Endothelial cell of umbilical vein (primary cell): Measurements from ENCODE around the gene FBLN7. TPM values are rescaled to one million over a fixed set of nuclear protein-coding genes. Genes with fewer than 3 reads are reported as not detected.

Source experiments
- BruUV-seq: library from RNA; stranded (reverse); fragments of 400-500 nt; replicated peaks from 2 replicates; lab custom pipeline; 2021; lab: Mats Ljungman, UMichigan
- CTCF ChIA-PET: fragments of 300-600, 350-600 bp; sonication (Branson Sonifier 250); formaldehyde crosslinking; loops from one replicate; lab custom pipeline; 2021; ENCODE audit warnings: antibody characterized with exemption, inconsistent platforms; lab: Charles Lee
- POLR2A ChIA-PET: fragments of 300-600, 350-600 bp; sonication (Branson Sonifier 250); formaldehyde crosslinking; loops from one replicate; lab custom pipeline; 2021; ENCODE audit warnings: antibody characterized with exemption, inconsistent platforms; lab: Charles Lee
- DNase-seq: peaks from one replicate; pipeline ENCODE4 v3.0.0-alpha.2; 2011; ENCODE audit warnings: low read depth, low spot score
- FAIRE-seq: peaks from 2 replicates; lab custom pipeline; 2011; peaks lifted over from hg19 to GRCh38; lab: Jason Lieb, UNC
- H2AFZ ChIP-seq: 2 replicates; pipeline ENCODE4 v1.6.0; 2012; ENCODE audit warnings: low read depth, low read length, control low read depth, inconsistent platforms
- H3K27ac ChIP-seq: 2 replicates; pipeline ENCODE4 v1.5.1; 2011; ENCODE audit warnings: low read depth, mild to moderate bottlenecking, control low read depth, low read length, moderate library complexity; ENCODE audit not compliant: insufficient read depth
- H3K27me3 ChIP-seq, 2 experiments: 2 replicates each; pipeline versions ENCODE4 v1.6.0 to v1.6.1; 2011; ENCODE audit warnings: low read length in 2 of 2, mixed read lengths in 1 of 2; ENCODE audit not compliant: control insufficient read depth in 2 of 2, insufficient read depth in 2 of 2
- H3K36me3 ChIP-seq, 2 experiments: 2 replicates in 1 of 2; 3 replicates in 1 of 2; pipeline ENCODE4 v1.5.1; 2011; ENCODE audit warnings: low read length in 2 of 2, mild to moderate bottlenecking in 1 of 2, moderate library complexity in 1 of 2; ENCODE audit not compliant: control insufficient read depth in 2 of 2, insufficient read depth in 2 of 2; ENCODE audit errors: extremely low read depth in 1 of 2
- H3K4me1 ChIP-seq: 3 replicates; pipeline ENCODE4 v1.5.1; 2011; ENCODE audit warnings: mild to moderate bottlenecking, low read length; ENCODE audit not compliant: control insufficient read depth, insufficient read depth; ENCODE audit errors: extremely low read depth
- H3K4me2 ChIP-seq: 2 replicates; pipeline ENCODE4 v1.6.1; 2011; ENCODE audit warnings: low read length, control low read depth, mixed read lengths; ENCODE audit not compliant: insufficient read depth
- H3K4me3 ChIP-seq, 3 experiments: fragments of 200-600 bp in 1 of 3; sonication (generic), shearing (Covaris generic) in 1 of 3; replicated peaks in 1 of 3; 2 replicates each; pipeline ENCODE4 v1.5.1; 2011 to 2016; ENCODE audit warnings: control low read depth in 3 of 3, low read length in 3 of 3, mild to moderate bottlenecking in 2 of 3, inconsistent platforms in 1 of 3, low read depth in 1 of 3, moderate library complexity in 1 of 3; ENCODE audit not compliant: insufficient read depth in 1 of 3
- H3K79me2 ChIP-seq: 2 replicates; pipeline ENCODE4 v1.6.0; 2012; ENCODE audit warnings: low read length, inconsistent platforms; ENCODE audit not compliant: control insufficient read depth, insufficient read depth
- H3K9ac ChIP-seq: replicated peaks from 2 replicates; pipeline ENCODE3; 2011; ENCODE audit warnings: low read length, control low read depth; ENCODE audit not compliant: insufficient read depth; ENCODE audit errors: extremely low read depth
- H3K9me1 ChIP-seq: replicated peaks from 3 replicates; pipeline ENCODE4 v1.6.0; 2011; ENCODE audit warnings: mild to moderate bottlenecking, low read length; ENCODE audit not compliant: control insufficient read depth, insufficient read depth; ENCODE audit errors: extremely low read depth
- H3K9me3 ChIP-seq: replicated peaks from 2 replicates; pipeline ENCODE4 v1.5.1; 2012; ENCODE audit warnings: low read length, inconsistent platforms; ENCODE audit not compliant: control insufficient read depth, insufficient read depth
- H4K20me1 ChIP-seq: replicated peaks from 2 replicates; pipeline ENCODE3; 2011; ENCODE audit warnings: mild to moderate bottlenecking, low read length; ENCODE audit not compliant: control insufficient read depth, insufficient read depth; ENCODE audit errors: extremely low read depth
- EZH2 ChIP-seq: IDR thresholded peaks from 2 replicates; pipeline ENCODE4 v1.6.1; 2012; ENCODE audit warnings: borderline replicate concordance, low read depth, mild to moderate bottlenecking, moderate library complexity, low read length, inconsistent platforms; ENCODE audit not compliant: severe bottlenecking
- FOS ChIP-seq: IDR thresholded peaks from 2 replicates; pipeline ENCODE4 v1.6.1; 2011; ENCODE audit warnings: mild to moderate bottlenecking, low read length, moderate library complexity, borderline replicate concordance; ENCODE audit not compliant: insufficient read depth
- GATA2 ChIP-seq: IDR thresholded peaks from 2 replicates; pipeline ENCODE4 v1.7.0; 2011; ENCODE audit warnings: low read depth, mild to moderate bottlenecking, moderate library complexity, mixed read lengths, low read length; ENCODE audit not compliant: insufficient read length, insufficient read depth
- JUN ChIP-seq: IDR thresholded peaks from 2 replicates; pipeline ENCODE4 v1.6.1; 2011; ENCODE audit warnings: borderline replicate concordance, low read depth; ENCODE audit not compliant: insufficient read length, insufficient read depth
- MAX ChIP-seq: IDR thresholded peaks from 2 replicates; pipeline ENCODE4 v1.6.1; 2011; ENCODE audit not compliant: insufficient read depth, insufficient read length
- MYC ChIP-seq: IDR thresholded peaks from one replicate; pipeline ENCODE4 v1.6.1; 2011; ENCODE audit warnings: mild to moderate bottlenecking, low read depth, low read length
- POLR2A ChIP-seq: IDR thresholded peaks from 2 replicates; pipeline ENCODE4 v1.6.1; 2012; ENCODE audit warnings: low read depth, mild to moderate bottlenecking, control low read depth, low read length
- POLR2AphosphoS5 ChIP-seq: IDR thresholded peaks from 2 replicates; pipeline ENCODE4 v1.6.1; 2012; ENCODE audit warnings: low read depth, mild to moderate bottlenecking, control low read depth, low read length, moderate library complexity; ENCODE audit not compliant: insufficient read depth
- dilution Hi-C: fragments of 300-500 bp; cut with MboI; formaldehyde crosslinking; loops from one replicate; pipeline ENCODE4 v1.15.0; 2019; ENCODE audit warnings: low sequenced_read_pairs; ENCODE audit not compliant: extremely low pct_ligation_motif_present
- intact Hi-C: fragments of 100-400 bp; cut with micrococcal nuclease; formaldehyde crosslinking; loops from one replicate; pipeline ENCODE4 v1.10.0; 2022
- polyA plus RNA-seq, 4 experiments: library from polyadenylated mRNA; depleted of rRNA in 3 of 4; stranded (reverse) in 3 of 4; unstranded in 1 of 4; fragments of >200 nt; gene quantifications; 2 replicates each; pipeline versions ENCODE4 v1.2.1 to v1.2.3, GENCODE V29; 2011 to 2012; ENCODE audit warnings: missing spikeins in 1 of 4
- total RNA-seq: library from RNA; stranded (reverse); gene quantifications from 2 replicates; pipeline ENCODE4 v1.2.3, GENCODE V29; 2021
- TF ChIP-seq, protein P1 (sequence below), 2 donors: IDR thresholded peaks; 1 replicate in 1 of 2; 2 replicates in 1 of 2; pipeline ENCODE4 v1.5.1; 2011; ENCODE audit warnings: low read length in 2 of 2, mild to moderate bottlenecking in 2 of 2, moderate library complexity in 2 of 2, control low read depth in 1 of 2, inconsistent platforms in 1 of 2, low read depth in 1 of 2; ENCODE audit not compliant: insufficient read depth in 1 of 2; ENCODE audit errors: extremely low read depth in 1 of 2

Gene FBLN7
- total and polyA plus RNA-seq, 2 donors (not counting 3 experiments of a cell fraction or from before 2014, with no cell fraction given), result 3.1 to 3.3 TPM

DNA sequence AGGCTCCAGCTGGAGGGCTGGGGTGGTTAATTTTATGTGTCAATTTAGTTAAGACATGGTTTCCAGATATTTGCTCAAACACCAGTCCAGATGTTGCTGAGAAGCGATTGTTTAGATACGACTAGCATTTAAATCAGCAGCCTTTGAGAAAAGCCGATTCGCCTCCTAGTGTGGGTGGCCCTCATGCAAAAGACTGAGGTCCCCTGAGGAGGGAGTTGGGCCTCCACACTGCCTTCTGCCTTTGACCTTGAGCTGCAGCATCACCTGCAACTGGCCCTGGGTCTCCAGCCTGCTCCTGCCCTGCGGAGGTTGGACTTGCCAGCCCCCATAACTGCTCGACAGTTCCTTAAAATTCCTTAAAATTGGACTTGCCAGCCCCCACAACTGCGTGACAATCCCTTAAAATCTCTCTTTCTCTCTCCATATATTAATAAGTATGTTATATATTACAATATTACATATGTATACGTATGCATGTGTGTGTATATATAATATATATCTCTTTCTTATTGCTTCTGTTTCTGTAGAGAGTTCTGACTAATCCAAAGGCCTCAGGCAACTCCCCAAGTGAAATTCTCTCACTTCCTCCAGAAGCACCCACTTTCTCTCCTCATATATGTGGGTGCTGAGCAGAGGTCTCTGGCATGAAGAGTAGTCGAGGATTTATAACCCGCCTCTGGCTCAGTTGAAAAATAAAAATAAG lies 14.4 kb downstream of the FBLN7 start:
- POLR2A ChIA-PET, result no interaction called here
- no peak overlapping the region for H3K4me2 ChIP-seq
- intact Hi-C loops, result no loop called here
- DNase-seq, result no peak
- no peak for FAIRE-seq
- no peak overlapping the region for H3K4me3 ChIP-seq
- H3K36me3 ChIP-seq, result no peaks in the 10 kb centered on the region
- H3K79me2 ChIP-seq, result no peaks in the 10 kb centered on the region
- no peak overlapping the region for H3K27ac ChIP-seq
- H3K4me1 ChIP-seq, result peaks cover 19% of the 10 kb centered on the region
- TF ChIP-seq POLR2AphosphoS5 (no peak), FOS (no peak), POLR2A (no peak), GATA2 (no peak), MYC (no peak), MAX (no peak), JUN (no peak), EZH2 (no peak)
- TF ChIP-seq, protein P1, sequence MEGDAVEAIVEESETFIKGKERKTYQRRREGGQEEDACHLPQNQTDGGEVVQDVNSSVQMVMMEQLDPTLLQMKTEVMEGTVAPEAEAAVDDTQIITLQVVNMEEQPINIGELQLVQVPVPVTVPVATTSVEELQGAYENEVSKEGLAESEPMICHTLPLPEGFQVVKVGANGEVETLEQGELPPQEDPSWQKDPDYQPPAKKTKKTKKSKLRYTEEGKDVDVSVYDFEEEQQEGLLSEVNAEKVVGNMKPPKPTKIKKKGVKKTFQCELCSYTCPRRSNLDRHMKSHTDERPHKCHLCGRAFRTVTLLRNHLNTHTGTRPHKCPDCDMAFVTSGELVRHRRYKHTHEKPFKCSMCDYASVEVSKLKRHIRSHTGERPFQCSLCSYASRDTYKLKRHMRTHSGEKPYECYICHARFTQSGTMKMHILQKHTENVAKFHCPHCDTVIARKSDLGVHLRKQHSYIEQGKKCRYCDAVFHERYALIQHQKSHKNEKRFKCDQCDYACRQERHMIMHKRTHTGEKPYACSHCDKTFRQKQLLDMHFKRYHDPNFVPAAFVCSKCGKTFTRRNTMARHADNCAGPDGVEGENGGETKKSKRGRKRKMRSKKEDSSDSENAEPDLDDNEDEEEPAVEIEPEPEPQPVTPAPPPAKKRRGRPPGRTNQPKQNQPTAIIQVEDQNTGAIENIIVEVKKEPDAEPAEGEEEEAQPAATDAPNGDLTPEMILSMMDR (IDR thresholded peaks at IDR 0.05; ENCODE audit: extremely low read depth in 1 of 2, insufficient read depth in 1 of 2, low read depth in 1 of 2, low read length in 2 of 2), result no peak
- H3K9me1 ChIP-seq, result no peaks in the 10 kb centered on the region
- H3K9ac ChIP-seq, result no peak overlapping the region
- CTCF ChIA-PET, result no interaction called here
- no peaks in the 10 kb centered on the region for H3K27me3 ChIP-seq
- H2AFZ ChIP-seq, result no peak overlapping the region
- dilution Hi-C loops, result no loop called here
- no TSS peak for BruUV-seq
- H4K20me1 ChIP-seq, result no peaks in the 10 kb centered on the region
- no peaks in the 10 kb centered on the region for H3K9me3 ChIP-seq
